Transverse colon (tissue), 4 donors: ENCODE results near the gene PUM1.

Experiments
- EP300 ChIP-seq: sonication (generic); formaldehyde crosslinking; IDR thresholded peaks from one replicate; pipeline ENCODE4 v1.6.1; 2017; ENCODE audit warnings: antibody characterized with exemption, low read depth
- POLR2A ChIP-seq: fragments of 450-650 bp; IDR thresholded peaks from one replicate; pipeline ENCODE4 v1.6.1; 2016; ENCODE audit warnings: antibody characterized with exemption, mild to moderate bottlenecking, moderate library complexity
- POLR2AphosphoS5 ChIP-seq, 3 donors: sonication (generic); formaldehyde crosslinking; IDR thresholded peaks; one replicate each; pipeline ENCODE4 v1.6.1; 2016; ENCODE audit warnings: antibody characterized with exemption in 3 of 3
- TF ChIP-seq, protein P1 (sequence below), 5 experiments: fragments of 200-600 bp in 3 of 5; fragments of 450-650 bp in 2 of 5; sonication (generic) in 3 of 5; IDR thresholded peaks; 1 replicate in 2 of 5; 2 replicates in 3 of 5; pipeline ENCODE4 v1.5.1; 2016 to 2017; ENCODE audit warnings: antibody characterized with exemption in 5 of 5, inconsistent platforms in 3 of 5, mild to moderate bottlenecking in 2 of 5, moderate library complexity in 1 of 5

DNA sequence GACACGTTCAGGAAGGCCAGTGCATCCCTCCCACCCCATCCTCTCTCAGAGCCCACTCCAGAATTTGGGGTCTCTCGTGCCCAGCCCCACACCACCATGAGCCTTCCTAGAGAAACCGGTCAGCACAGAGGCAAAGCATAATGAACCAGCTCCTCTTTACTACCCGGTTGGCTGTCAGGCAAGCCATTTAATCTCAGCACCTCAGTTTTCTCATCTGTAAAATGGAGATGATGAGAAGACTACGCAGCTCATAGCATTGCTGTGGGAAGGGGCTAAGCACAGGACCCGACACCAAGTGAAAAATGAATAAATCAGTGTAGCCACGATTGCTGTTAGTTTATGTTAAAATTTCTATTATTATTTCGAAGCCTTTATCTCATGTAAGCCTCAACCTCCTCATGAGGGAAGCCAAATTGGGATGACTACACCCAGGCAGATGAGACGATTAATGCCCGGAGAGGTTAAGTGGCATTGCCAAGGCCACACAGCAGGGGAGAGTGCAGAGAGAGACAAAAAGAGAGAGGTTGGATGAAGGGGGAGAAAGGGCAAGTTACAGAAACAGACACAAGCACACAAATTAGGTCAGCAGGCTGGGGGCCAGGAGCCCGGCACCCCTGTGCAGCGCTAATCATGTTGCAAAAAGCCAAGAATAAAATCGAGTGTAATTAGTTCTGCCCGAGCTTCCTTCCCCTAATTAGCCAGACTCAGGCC lies 182.7 kb downstream of the PUM1 start:
- TF ChIP-seq POLR2A (no peak), EP300 (no peak), POLR2AphosphoS5 (IDR thresholded peaks at IDR 0.05) (no peak)
- TF ChIP-seq, protein P1, sequence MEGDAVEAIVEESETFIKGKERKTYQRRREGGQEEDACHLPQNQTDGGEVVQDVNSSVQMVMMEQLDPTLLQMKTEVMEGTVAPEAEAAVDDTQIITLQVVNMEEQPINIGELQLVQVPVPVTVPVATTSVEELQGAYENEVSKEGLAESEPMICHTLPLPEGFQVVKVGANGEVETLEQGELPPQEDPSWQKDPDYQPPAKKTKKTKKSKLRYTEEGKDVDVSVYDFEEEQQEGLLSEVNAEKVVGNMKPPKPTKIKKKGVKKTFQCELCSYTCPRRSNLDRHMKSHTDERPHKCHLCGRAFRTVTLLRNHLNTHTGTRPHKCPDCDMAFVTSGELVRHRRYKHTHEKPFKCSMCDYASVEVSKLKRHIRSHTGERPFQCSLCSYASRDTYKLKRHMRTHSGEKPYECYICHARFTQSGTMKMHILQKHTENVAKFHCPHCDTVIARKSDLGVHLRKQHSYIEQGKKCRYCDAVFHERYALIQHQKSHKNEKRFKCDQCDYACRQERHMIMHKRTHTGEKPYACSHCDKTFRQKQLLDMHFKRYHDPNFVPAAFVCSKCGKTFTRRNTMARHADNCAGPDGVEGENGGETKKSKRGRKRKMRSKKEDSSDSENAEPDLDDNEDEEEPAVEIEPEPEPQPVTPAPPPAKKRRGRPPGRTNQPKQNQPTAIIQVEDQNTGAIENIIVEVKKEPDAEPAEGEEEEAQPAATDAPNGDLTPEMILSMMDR (IDR thresholded peaks at IDR 0.05) = no peak
